PC-3 (cell line): ENCODE data around the gene LAMB4. TPM values are rescaled to one million over a fixed set of nuclear protein-coding genes. Genes with fewer than 3 reads are reported as not detected.

ENCODE experiments used
- ATAC-seq: fragments of 200-7000 bp; cut with Tn5 transposase; 2 replicates; pipeline ENCODE4 v1.9.1; 2020; ENCODE audit warnings: mild to moderate bottlenecking, moderate library complexity
- BruUV-seq: library from RNA; stranded (reverse); fragments of 400-500 nt; replicated peaks from 2 replicates; lab custom pipeline; 2021; lab: Mats Ljungman, UMichigan
- CTCF ChIA-PET: fragments of 300-600 bp; sonication (Branson Sonifier 250); formaldehyde crosslinking; loops from one replicate; lab custom pipeline; 2022; ENCODE audit warnings: antibody characterized with exemption; lab: Charles Lee
- POLR2A ChIA-PET: fragments of 300-600 bp; sonication (Branson Sonifier 250); formaldehyde crosslinking; loops from one replicate; lab custom pipeline; 2022; ENCODE audit warnings: antibody characterized with exemption; ENCODE audit not compliant: unreplicated experiment; lab: Charles Lee
- DNase-seq: peaks from one replicate; pipeline ENCODE4 v3.0.0-alpha.2; 2015
- H2AFZ ChIP-seq: fragments of 300-600 bp; sonication (generic); 2 replicates; pipeline ENCODE4 v1.6.0; 2016; ENCODE audit warnings: antibody characterized with exemption, low read length
- H3F3A ChIP-seq: fragments of 300-600 bp; sonication (generic); one replicate; pipeline ENCODE4 v1.6.0; 2017; ENCODE audit warnings: antibody characterized with exemption, low read length, control low read depth, mild to moderate bottlenecking; ENCODE audit not compliant: unreplicated experiment
- H3K27ac ChIP-seq: fragments of 300-600 bp; sonication (generic); 2 replicates; pipeline ENCODE4 v1.5.1; 2016; ENCODE audit warnings: mild to moderate bottlenecking, low read length
- H3K27me3 ChIP-seq: fragments of 300-600 bp; sonication (generic); 2 replicates; pipeline ENCODE4 v1.6.1; 2016; ENCODE audit warnings: low read length, mixed read lengths
- H3K36me3 ChIP-seq: fragments of 300-600 bp; sonication (generic); 2 replicates; pipeline ENCODE4 v1.6.1; 2016; ENCODE audit warnings: low read depth, mixed run types, low read length, mixed read lengths
- H3K4me1 ChIP-seq: fragments of 300-600 bp; sonication (generic); 2 replicates; pipeline ENCODE4 v1.5.1; 2016; ENCODE audit warnings: low read length; ENCODE audit not compliant: insufficient read depth
- H3K4me2 ChIP-seq: fragments of 300-600 bp; sonication (generic); 2 replicates; pipeline ENCODE4 v1.6.0; 2016; ENCODE audit warnings: low read length
- H3K4me3 ChIP-seq: fragments of 300-600 bp; sonication (generic); 2 replicates; pipeline ENCODE4 v1.5.1; 2016; ENCODE audit warnings: mild to moderate bottlenecking, low read length, mixed read lengths
- H3K79me2 ChIP-seq: fragments of 300-600 bp; sonication (generic); 2 replicates; pipeline ENCODE4 v1.6.1; 2017; ENCODE audit warnings: low read length, mixed read lengths
- H3K9ac ChIP-seq: fragments of 300-600 bp; sonication (generic); 2 replicates; pipeline ENCODE4 v1.6.0; 2016; ENCODE audit warnings: mild to moderate bottlenecking, low read length
- H3K9me2 ChIP-seq: fragments of 300-600 bp; sonication (generic); replicated peaks from 2 replicates; pipeline ENCODE4 v1.6.1; 2016; ENCODE audit warnings: mixed run types, low read length, mixed read lengths
- H3K9me3 ChIP-seq: fragments of 300-600 bp; sonication (generic); 2 replicates; pipeline ENCODE4 v1.6.1; 2016; ENCODE audit warnings: low read length, mixed read lengths
- H4K20me1 ChIP-seq: fragments of 300-600 bp; sonication (generic); 2 replicates; pipeline ENCODE4 v1.6.1; 2016; ENCODE audit warnings: low read length, mixed read lengths
- CTCF ChIP-seq: fragments of 300-600 bp; sonication (generic); conservative IDR thresholded peaks from 2 replicates; pipeline ENCODE4 v1.5.1; 2017; ENCODE audit warnings: antibody characterized with exemption, low read depth, mild to moderate bottlenecking, low read length
- EZH2 ChIP-seq: fragments of 300-600 bp; sonication (generic); IDR thresholded peaks from one replicate; pipeline ENCODE4 v1.6.1; 2017; ENCODE audit warnings: antibody characterized with exemption, mild to moderate bottlenecking, low read length; ENCODE audit not compliant: unreplicated experiment
- EZH2phosphoT487 ChIP-seq: fragments of 300-600 bp; sonication (generic); IDR thresholded peaks from 2 replicates; pipeline ENCODE4 v1.6.1; 2018; ENCODE audit warnings: mild to moderate bottlenecking, antibody characterized with exemption, low read length, borderline replicate concordance
- intact Hi-C: fragments of 100-400 bp; cut with micrococcal nuclease; formaldehyde crosslinking; loops from 2 replicates; pipeline ENCODE4 v1.9.0; 2023
- total RNA-seq: library from RNA; depleted of rRNA; stranded (reverse); fragments of >200 nt; gene quantifications from 2 replicates; pipeline ENCODE4 v1.2.3, GENCODE V29; 2014

LAMB4 gene
- total RNA-seq, 1 experiment from 2014 or later, result 0.04 TPM

- peaks cover 31% of the 10 kb centered on the region for H3K36me3 ChIP-seq
- peaks cover 65% of the 10 kb centered on the region for H3K4me1 ChIP-seq
- peak; percentile 68 for ATAC-seq
- no peaks in the 10 kb centered on the region for H4K20me1 ChIP-seq
- H2AFZ ChIP-seq, result no peak overlapping the region
- peak overlapping the region; percentile 53 for H3K9ac ChIP-seq
- peak overlapping the region; percentile 66 for H3K4me2 ChIP-seq
- TF ChIP-seq EZH2phosphoT487, result no peak
- TF ChIP-seq CTCF, result no peak
- TF ChIP-seq EZH2, result no peak
- intact Hi-C loops, result loop anchor here (1.0 to 5.0 kb wide), 4 partner anchors 20 to 152 kb away; no protein-coding TSS in a partner anchor
- H3K9me2 ChIP-seq, result no peaks in the 10 kb centered on the region
- BruUV-seq, result no TSS peak
- peaks cover 29% of the 10 kb centered on the region for H3K79me2 ChIP-seq
- DNase-seq, result peak; percentile 91
- H3K27me3 ChIP-seq, result no peaks in the 10 kb centered on the region
- ChIA-PET POLR2A (no interaction called here), CTCF (no interaction called here)
- no peaks in the 10 kb centered on the region for H3K9me3 ChIP-seq
- peak overlapping the region; percentile 88 for H3K27ac ChIP-seq
- peaks cover 14% of the 10 kb centered on the region for H3F3A ChIP-seq
- H3K4me3 ChIP-seq, result peak overlapping the region; percentile 22; the same call in 1 of the 2 replicates
These were observed 134.7 kb downstream of the LAMB4 start for GRCh38 chr7:107995184-107996071.

GRCh38 chr7:107994421-107995030 lies 135.6 kb downstream of the LAMB4 start:
- Histone ChIP-seq H2AFZ (no peak overlapping the region), H3F3A (peaks cover 14% of the 10 kb centered on the region), H3K9ac (no peak overlapping the region), H3K27ac (peak overlapping the region; percentile 88), H4K20me1 (no peaks in the 10 kb centered on the region), H3K79me2 (peaks cover 20% of the 10 kb centered on the region), H3K9me3 (no peaks in the 10 kb centered on the region), H3K36me3 (peaks cover 34% of the 10 kb centered on the region), H3K4me3 (peak overlapping the region; percentile 22; the same call in 1 of the 2 replicates), H3K27me3 (no peaks in the 10 kb centered on the region), H3K4me1 (peaks cover 56% of the 10 kb centered on the region), H3K9me2 (no peaks in the 10 kb centered on the region), H3K4me2 (peak overlapping the region; percentile 66)
- no TSS peak for BruUV-seq
- intact Hi-C loops, result loop anchor here (2.0 to 5.0 kb wide), 2 partner anchors 46 to 153 kb away; no protein-coding TSS in a partner anchor
- ATAC-seq, result no peak
- TF ChIP-seq EZH2phosphoT487, result no peak
- TF ChIP-seq CTCF, result no peak
- TF ChIP-seq EZH2, result no peak
- ChIA-PET POLR2A (no interaction called here), CTCF (interaction anchor here (1.3 kb wide), 1 partner anchor 22 kb away, joined by 4 read pairs; no protein-coding TSS in a partner anchor)
- DNase-seq, result no peak
